ENCODE data around the gene NIBAN1. TPM values are rescaled to one million over a fixed set of nuclear protein-coding genes. Genes with fewer than 3 reads are reported as not detected.
A peak's percentile ranks its signal among the peaks of the same experiment; 100 is the strongest.

NIBAN1 gene
- total and polyA plus RNA-seq, 2 of the 8 experiments (the other 6 are each of a cell fraction or from before 2014, with no cell fraction given), result 5.7 to 15.2 TPM

DNA sequence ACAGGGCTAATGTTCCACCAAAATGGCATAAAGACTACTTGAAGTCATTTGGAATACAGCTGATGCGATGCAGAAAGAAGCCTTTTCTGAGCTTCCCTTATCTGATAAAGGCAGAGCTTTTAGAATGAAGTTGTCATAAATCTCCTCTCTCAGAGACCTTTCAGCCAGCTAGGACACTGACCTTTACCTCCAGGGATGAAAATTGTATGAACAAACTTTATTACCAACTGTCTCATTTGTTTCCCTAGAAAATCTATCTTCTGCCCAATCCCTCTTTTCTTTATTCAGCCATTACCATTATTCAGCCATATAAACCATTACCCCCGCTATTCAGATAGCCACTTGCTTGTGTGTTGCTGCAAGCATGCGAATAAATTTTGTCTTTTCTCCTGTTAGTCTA lies 41.3 kb upstream of the NIBAN1 start:
- DNase-seq (ENCODE audit: low read depth in 1 of 2, low spot score in 2 of 2) (no peak), FAIRE-seq (no peak)
- H4K20me1 ChIP-seq (replicated peaks in 1 of 2; ENCODE audit: control insufficient read depth in 1 of 2, insufficient read depth in 2 of 2, low read length in 2 of 2), result no peaks in the 10 kb centered on the region
- no peak overlapping the region for H4K91ac ChIP-seq (replicated peaks; ENCODE audit: insufficient read length, low read length)
- no peaks in the 10 kb centered on the region for H3K36me3 ChIP-seq (ENCODE audit: control insufficient read depth in 2 of 4, insufficient read depth in 4 of 4, low read length in 3 of 4)
- H3K4me2 ChIP-seq (ENCODE audit: insufficient read depth in 1 of 2, low read depth in 2 of 2, low read length in 2 of 2), result no peak overlapping the region
- peaks cover 0 to 1% (median 0%) of the 10 kb centered on the region in 4 experiments; a peak in 1 of 7 replicates for H3K27me3 ChIP-seq (replicated peaks in 1 of 4; ENCODE audit: control insufficient read depth in 3 of 4, extremely low read depth in 1 of 4, insufficient read depth in 3 of 4, low read length in 3 of 4)
- TF ChIP-seq POLR2A (IDR thresholded peaks at IDR 0.05; ENCODE audit: control extremely low read depth in 1 of 2, low read depth in 2 of 2, low read length in 2 of 2) (no peak), TAF1 (IDR thresholded peaks at IDR 0.05; ENCODE audit: low read depth, low read length) (no peak), RNF2 (IDR thresholded peaks at IDR 0.05; ENCODE audit: borderline replicate concordance, low read depth, low read length, missing control alignments, poor library complexity, severe bottlenecking) (no peak), BCL11A (IDR thresholded peaks at IDR 0.05; ENCODE audit: low read depth in 2 of 2, low read length in 2 of 2) (no peak), JUND (IDR thresholded peaks at IDR 0.05; ENCODE audit: low read length) (no peak)
- TF ChIP-seq, protein P1, sequence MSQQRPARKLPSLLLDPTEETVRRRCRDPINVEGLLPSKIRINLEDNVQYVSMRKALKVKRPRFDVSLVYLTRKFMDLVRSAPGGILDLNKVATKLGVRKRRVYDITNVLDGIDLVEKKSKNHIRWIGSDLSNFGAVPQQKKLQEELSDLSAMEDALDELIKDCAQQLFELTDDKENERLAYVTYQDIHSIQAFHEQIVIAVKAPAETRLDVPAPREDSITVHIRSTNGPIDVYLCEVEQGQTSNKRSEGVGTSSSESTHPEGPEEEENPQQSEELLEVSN (IDR thresholded peaks at IDR 0.05), result no peak
- H2BK15ac ChIP-seq (ENCODE audit: low read length), result no peak overlapping the region
- no peak overlapping the region for H3K18ac ChIP-seq (ENCODE audit: extremely low read depth, low read length)
- H3K9me3 ChIP-seq (ENCODE audit: insufficient read depth in 2 of 2, low read depth in 1 of 2, low read length in 1 of 2), result no peaks in the 10 kb centered on the region
- H3K79me2 ChIP-seq (ENCODE audit: control insufficient read depth in 1 of 2, insufficient read depth in 2 of 2, low read length in 2 of 2), result no peaks in the 10 kb centered on the region
- H3K14ac ChIP-seq (ENCODE audit: insufficient read length), result no peak overlapping the region
- no peaks in the 10 kb centered on the region for H3K4me1 ChIP-seq (replicated peaks in 1 of 4; ENCODE audit: control insufficient read depth in 3 of 4, insufficient read depth in 4 of 4, low read length in 3 of 4)
- no peak overlapping the region for H3K9ac ChIP-seq (replicated peaks in 1 of 4; ENCODE audit: extremely low read depth in 1 of 4, low read depth in 3 of 4, low read length in 3 of 4)
- no peak overlapping the region for H4K8ac ChIP-seq (ENCODE audit: extremely low read depth, insufficient read depth, low read length)
- no peak overlapping the region for H2BK120ac ChIP-seq (replicated peaks; ENCODE audit: low read depth, low read length)
- no peaks in the 10 kb centered on the region for H3K79me1 ChIP-seq (ENCODE audit: low read depth, low read length)
- H2AK5ac ChIP-seq (ENCODE audit: low read depth, low read length), result no peak overlapping the region
- ChIA-PET CTCF (ENCODE audit: partially characterized antibody) (interaction anchor here (0.6 to 1.4 kb wide), 3 partner anchors 33 to 208 kb away, joined by 3 read pairs; no protein-coding TSS in a partner anchor), POLR2A (ENCODE audit: partially characterized antibody) (interaction anchor here (1.0 kb wide), 1 partner anchor 29 kb away, joined by 3 read pairs; no protein-coding TSS in a partner anchor)
- H2AFZ ChIP-seq (ENCODE audit: low read length), result no peak overlapping the region
- H3K23me2 ChIP-seq (ENCODE audit: low read depth, low read length), result no peaks in the 10 kb centered on the region; the same call in 1 of the 2 replicates
- H4K5ac ChIP-seq (ENCODE audit: insufficient read length, low read depth, low read length), result no peak overlapping the region
- H2BK5ac ChIP-seq (ENCODE audit: low read depth, low read length), result no peak overlapping the region
- no peak overlapping the region for H3K23ac ChIP-seq (ENCODE audit: insufficient read length)
- no peak overlapping the region for H3K27ac ChIP-seq (ENCODE audit: low read depth, low read length)
- WGBS, 2 experiments (ENCODE audit: extremely low coverage in 1 of 2, insufficient coverage in 1 of 2, insufficient read length in 1 of 2, insufficient replicate concordance in 2 of 2, low coverage in 1 of 2, low lambda C conversion rate in 2 of 2, missing lambda C conversion rate in 1 of 2), result 90% methylated on average over 3 of the region's 3 CpGs; no CpG with 5 or more reads in 1 of the 2 experiments
- no peak overlapping the region for H2BK12ac ChIP-seq (ENCODE audit: low read depth, low read length)
- no peak overlapping the region for H3K4me3 ChIP-seq (ENCODE audit: extremely low read depth in 1 of 4, insufficient read depth in 2 of 4, low read depth in 3 of 4, low read length in 4 of 4)
- 0 out of 2 replicates have a peak overlapping the region, but pooled peaks have one; percentile 34 for H2BK20ac ChIP-seq (ENCODE audit: low read length)
- H3K4ac ChIP-seq (replicated peaks; ENCODE audit: insufficient read length, low read depth, low read length), result no peak overlapping the region
- H3K56ac ChIP-seq (replicated peaks; ENCODE audit: insufficient read length, low read depth, low read length), result no peak overlapping the region
